Right lung (tissue), 5 donors: ENCODE results near the gene OPHN1. TPM values are rescaled to one million over a fixed set of nuclear protein-coding genes. Genes with fewer than 3 reads are reported as not detected.

ENCODE experiments used
- DNase-seq, 2 donors: peaks; one replicate each; pipeline ENCODE4 v3.0.0-alpha.2; 2013
- polyA plus RNA-seq, 5 donors: library from polyadenylated mRNA; unstranded; fragments of 120-200 nt; gene quantifications; one replicate each; pipeline versions ENCODE4 v1.2.1 to v1.2.3, GENCODE V29; 2013; ENCODE audit warnings: inconsistent platforms in 1 of 5, low replicate concordance in 1 of 5; ENCODE audit not compliant: insufficient read length in 5 of 5, insufficient read depth in 1 of 5

OPHN1 gene
- polyA plus RNA-seq, 5 donors = 7.3 to 11.5 (median 10.1) TPM

DNA sequence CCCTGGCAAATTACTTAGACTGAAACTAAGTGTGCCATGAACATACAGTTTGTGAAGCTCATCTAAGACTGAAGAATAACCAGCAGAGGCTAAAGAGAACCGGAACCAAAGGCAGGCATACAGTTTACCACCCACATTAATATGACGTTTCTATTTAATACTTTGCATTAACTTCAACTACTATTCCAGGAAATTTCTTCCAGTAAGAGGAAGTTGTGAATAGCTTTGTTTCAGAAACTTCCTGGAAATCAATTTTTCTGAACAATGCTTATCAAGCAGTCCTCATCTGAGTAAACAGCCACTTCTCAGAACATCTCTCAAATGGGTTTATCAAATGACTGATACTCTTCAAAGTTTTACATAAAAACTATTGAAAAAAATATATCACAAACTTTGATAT lies 252.7 kb downstream of the OPHN1 start:
- no peak for DNase-seq

DNA sequence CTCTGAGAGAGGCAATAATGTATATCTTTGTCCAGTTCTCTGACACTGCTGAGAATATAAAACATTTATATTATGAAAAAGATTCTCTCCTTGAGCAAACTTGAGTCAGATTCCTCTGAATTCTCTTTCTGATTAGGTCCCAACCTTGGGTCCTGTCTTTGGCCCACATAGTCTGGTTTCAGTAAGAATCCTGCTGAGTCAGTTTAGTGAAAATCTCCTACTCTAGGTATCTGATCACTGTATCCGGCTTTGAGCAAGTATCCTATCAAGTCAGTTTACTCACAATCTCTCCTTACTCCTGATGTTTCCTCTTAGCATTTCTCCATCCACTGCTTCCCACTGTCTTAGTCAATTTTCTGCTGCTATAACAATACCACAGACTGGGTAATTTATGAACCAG lies 253.9 kb downstream of the OPHN1 start:
- no peak for DNase-seq

DNA sequence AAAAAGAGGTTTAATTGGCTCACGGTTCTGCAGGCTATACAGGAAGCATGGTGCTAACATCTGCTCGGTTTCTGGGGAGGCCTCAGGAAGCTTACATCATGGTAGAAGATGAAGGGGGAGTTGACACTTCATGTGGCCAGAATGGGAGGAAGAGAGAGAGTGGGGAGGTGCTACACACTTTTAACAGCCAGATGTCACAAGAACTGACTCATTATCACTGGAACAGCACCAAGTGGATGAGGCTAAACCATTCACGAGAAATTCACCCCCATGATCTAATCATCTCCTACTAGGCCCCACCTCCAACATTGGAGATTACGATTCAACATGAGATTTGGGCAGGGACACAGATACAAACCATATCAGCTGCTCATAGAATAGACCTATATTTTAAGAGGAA lies 255.8 kb downstream of the OPHN1 start:
- DNase-seq = no peak

DNA sequence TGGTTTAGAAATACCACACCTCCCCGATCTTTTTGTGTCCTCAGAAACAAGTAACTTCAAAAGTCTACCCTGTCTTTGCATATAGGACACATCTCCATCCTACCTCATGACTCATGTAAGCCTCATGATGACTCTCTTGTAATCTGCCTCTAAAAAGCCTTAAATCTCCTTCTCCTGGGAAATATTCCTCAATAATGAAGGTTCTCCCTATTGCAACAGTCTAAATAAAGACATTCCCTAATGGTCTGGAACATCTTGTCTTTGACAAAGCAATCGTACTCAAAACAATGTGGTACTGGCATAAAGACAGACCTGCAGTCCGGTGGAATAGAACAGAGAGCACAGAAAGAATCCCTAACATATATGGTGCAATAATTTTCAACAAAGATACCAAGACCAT lies 257.7 kb downstream of the OPHN1 start:
- DNase-seq = no peak

DNA sequence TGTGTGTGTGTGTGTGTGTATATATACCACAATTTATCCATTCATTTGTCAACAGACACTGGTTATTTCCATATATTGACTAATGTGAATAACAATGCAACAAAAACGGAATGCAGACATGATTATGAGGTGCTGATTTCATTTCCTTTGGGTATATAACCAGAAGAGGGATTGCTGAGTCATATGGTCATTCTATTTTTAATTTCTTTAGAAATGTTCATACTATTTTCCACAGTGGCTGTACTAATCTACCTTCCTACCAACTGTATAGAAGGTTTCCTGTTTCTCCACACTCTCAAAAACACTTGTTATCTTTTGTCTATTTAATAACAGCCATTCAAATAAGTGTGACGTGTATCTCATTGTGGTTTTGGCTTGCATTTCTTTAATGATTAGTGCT lies 269.9 kb downstream of the OPHN1 start:
- no peak for DNase-seq

DNA sequence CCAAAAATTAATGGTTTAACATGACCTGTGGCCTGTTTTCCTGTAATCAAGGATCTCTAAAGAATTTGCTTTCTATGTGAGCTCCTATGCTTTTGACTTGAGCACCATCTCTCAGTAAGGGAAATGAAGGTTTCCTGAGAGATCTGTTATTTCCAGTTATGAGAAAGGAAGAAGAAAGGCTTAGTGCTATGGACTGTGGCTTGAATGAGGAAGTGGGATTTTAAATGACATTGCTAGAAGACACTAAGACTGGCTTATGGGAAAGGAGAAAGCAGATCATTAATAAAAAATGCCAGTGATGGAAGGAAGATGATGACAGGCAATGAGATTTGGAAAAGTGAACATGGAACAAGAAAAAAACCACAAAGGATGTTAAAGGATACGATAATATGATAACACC lies 285.4 kb downstream of the OPHN1 start:
- no peak for DNase-seq

DNA sequence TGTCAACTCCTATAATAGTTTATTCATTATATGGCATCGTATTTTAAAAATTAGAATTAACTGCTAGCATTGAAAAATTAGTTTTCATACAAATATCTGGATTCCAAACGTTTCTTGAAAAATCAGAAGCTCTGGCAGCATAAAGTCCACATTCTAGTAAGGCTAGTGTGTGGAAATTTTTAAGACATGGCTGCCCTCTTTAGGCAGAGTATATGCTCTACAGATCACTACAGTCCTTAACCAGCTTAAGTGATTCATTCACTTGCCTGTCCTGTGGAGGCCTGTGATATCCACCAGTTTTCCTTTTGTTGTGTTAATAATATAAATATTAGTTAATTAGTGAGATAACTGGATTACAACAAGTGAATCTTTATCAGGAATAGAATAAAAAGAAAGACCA lies 287.2 kb downstream of the OPHN1 start:
- DNase-seq = peak in 1 of 2 donors; percentile 18

DNA sequence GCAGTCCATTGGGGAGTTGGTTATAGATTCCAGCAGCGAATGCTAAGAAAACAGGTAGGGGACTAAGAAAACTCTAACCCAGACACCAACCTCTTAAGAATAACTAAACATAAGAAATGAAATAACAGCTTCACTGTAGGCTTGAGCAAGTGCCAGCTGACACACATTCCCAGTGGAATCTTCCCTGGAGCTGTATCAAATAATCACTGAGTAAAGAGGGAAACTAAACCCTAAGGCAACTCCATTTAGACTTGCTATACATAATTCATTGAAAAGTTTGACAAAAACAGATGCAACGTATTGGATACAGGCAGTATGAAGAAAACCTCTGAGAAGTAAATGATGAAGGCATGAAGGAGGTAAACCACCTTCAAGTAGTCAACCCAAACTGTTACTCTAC lies 293.5 kb downstream of the OPHN1 start:
- no peak for DNase-seq

DNA sequence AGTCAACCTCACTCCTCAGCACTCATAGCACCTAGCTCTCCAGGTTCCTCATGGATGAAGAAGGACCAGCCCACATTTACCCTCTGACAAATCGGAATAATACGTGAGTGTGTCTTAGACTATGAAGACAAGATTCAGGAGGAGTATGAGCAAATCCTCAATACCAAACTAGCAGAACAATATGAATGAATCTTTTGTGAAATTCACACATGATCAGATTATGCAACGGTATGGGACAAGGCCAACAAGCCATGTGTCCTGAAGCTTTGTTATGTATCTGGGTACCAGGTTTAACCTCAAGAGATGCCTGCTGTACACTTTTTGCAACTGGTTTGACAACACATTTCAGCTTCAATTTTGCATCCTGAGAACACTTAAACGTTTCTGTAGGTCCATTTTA lies 300.1 kb downstream of the OPHN1 start:
- no peak for DNase-seq

DNA sequence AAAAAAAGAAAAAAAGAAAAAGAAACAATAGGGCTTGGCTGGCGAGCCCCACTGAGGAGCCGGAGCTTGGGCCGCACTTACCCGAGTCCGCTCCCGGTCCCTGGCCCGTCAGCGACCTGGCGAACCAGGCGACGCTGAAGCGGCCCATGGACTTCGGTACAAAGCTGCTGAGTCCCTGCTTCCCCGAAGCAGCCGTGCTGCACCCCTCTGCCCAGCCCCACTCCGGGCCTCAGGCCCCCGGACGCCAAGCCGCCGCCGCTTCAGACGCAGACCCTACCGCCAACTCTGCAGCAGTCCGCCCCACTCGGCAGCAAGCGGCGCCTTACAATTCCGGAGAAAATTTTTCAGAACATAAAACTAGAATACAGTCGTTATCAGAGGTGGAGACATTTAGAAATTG lies 300.5 kb downstream of the OPHN1 start:
- no peak for DNase-seq

DNA sequence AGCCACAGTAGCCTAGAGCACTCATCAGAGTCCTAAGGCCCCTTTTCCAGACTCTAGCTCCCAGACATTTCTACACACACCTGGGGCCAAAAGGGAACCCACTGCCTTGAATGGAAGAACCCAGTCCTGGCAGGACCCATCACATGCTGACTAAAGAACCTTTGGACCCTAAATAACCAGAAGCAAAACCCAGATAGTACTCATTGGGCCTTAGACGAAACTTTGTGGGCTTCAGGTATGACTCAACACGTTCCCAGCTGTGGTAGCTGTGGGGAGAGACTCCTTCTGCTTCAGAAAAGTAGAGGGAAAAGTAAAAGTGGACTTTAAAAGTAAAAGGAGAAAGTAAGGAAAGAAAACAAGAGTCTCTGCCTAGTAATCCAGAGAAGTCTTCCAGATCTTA lies 311.5 kb downstream of the OPHN1 start:
- DNase-seq = no peak

DNA sequence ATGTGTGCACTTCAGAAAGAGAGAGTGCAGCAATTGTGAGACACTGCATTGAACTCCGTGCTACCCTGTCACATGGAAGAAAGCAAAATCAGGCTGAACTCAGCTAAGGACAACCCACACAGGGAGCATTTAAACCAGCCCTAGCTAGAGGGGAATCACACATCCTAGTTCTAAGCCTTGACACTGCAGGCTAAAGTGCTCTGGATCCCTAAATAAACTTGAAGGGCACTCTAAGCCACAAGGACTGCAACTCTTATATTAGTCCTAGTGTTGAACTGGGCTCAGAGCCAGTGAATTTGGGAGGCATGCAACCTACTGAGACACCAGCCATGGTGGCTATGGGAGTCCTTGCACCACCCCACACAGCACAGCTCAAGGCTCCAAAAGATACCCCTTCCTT lies 311.9 kb downstream of the OPHN1 start:
- no peak for DNase-seq

DNA sequence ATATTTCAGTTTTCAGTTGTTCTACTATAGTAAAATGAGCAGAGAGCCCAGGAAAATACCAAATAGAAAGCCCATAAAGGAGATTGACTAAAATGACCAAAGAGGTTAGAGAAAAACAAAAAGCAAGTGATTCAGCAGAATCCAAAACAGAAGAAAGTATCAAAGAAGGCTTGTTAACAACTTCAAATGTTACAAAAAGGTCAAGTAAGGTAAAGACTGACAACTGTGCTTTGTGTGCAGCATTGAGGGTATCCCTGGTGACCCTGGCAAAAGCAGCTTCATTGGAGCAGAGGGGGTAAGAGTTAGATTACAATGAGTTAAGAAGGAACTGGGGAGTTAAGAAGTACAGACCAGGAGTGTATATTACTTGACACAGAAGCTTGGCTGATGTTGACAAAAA lies 317.9 kb downstream of the OPHN1 start:
- no peak for DNase-seq

DNA sequence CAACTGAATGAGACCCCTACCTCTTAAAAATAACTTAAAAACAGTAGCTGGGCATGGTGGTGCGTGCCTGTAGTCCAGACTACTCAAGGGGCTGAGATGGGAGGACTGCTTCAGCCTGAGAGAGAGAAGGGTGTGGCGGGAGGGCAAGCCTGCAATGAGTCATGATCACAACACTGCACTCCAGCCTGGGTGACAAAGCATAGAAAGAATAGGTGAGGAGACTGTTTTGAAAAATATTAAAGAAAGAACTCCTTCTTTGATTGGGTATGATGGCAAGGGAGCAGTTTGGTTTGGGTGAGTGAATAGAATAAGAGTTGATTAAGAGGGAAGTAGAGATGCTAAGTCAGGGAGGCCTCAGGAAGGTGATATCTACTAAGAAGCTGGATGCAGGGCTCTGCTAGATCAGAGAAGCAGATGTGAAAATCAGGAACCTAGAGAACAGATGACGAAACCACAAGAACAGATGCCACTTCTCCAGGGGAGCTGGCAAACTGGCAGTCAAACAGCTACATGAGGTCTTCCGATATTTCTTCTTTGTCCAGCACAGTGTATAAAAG lies 318.6 kb downstream of the OPHN1 start:
- DNase-seq = no peak

DNA sequence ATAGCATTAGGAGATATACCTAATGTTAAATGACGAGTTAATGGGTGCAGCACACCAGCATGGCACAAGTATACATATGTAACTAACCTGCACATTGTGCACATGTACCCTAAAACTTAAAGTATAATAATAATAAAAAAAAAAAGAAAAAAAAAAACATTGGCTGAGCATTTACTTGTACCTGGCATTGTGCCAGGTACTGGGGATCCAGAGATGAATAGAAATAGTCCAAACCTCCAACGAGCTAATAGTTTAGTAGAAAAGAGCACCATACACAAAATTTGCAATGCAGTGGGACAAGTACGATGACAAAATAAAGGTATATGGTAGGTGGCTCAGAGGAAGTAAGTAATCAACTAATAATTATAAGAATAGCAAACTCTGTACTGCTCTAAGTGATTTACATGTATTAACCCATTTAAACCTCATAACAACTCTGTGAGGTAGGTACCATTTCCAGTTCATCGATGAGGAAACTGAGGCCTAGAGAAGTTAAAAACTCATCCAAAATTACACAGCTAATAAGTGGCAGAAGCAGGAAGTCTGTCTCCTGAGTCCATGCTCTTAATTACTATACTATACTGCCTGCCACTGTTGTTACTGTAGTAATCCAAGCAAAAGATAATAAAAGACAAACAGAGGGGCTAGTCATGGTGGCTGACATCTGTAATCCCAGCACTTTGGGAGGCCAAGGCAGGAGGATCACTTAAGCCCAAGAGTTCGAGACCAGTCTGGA lies 319.3 kb downstream of the OPHN1 start:
- no peak for DNase-seq

DNA sequence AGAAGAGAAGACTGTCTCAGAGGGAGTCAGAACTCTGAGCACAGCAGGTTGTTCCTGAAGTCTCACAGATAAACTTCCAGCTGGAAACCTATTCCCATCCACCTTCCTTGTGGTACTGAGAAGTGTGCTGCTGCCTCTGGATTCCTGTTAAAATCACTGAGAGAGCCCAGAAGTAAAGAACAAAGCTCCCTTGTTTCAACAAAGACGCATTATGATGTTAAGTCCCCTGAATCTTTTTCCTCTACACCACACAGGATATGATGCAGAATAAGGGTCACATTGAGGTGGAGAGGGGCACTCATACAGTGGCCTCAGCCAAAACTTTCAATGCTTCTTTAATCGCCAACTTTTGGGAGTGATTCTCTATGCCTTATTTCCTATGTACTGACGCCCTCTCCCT lies 321.0 kb downstream of the OPHN1 start:
- DNase-seq = no peak

DNA sequence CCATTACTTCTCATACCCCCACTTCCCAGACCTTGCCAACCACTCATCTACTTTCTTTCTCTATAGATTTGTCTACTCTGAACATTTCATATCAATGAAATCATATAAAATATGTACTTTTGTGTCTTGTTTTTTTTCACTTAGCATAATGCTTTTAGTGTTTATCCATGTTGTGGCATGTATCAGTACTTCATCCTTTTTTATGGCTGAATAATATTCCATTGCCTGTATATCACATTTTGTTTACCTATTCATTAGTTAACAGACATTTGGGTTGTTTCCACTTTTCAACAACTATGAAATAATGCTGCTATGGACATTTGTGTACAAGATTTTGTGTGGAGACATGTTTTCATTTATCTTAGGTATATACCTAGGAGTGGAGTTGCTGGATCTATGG lies 324.1 kb downstream of the OPHN1 start:
- no peak for DNase-seq

DNA sequence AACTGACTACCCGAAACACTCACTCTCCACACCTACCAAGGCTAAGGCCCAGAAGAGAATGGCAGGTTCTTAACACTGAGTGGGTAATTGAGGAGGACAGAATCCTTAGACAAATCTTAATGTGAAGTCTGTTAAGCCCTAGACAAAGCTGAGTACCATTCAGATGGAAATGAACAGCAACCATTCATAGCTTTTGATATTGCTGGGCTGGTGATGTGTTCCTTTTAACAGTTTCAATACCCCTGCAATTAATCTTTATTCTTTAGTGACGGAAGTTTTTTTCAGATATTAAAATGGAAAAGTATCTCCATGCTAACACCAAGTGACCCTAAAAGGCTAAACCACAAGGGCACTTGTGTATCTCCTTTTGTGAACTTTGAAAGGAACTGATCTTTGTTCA lies 334.9 kb downstream of the OPHN1 start:
- DNase-seq = no peak

DNA sequence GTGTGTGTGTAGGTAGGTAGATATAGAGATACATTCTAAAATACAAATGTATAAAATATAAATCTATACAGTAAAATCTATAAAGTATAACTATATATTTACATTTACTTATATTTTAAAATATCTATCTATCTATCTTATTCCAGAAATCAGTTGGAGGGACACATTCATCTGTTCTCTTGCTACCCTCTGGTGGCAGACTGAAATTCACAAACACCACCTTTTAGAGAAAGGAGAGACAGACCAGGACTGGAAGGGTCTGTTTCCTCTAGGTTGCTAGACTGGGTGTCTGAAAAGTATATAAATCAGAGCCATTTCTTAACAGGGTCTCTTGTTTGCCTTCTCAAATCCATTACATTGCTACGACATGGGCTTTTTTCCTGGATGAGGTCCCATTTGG lies 343.0 kb downstream of the OPHN1 start:
- DNase-seq = no peak

DNA sequence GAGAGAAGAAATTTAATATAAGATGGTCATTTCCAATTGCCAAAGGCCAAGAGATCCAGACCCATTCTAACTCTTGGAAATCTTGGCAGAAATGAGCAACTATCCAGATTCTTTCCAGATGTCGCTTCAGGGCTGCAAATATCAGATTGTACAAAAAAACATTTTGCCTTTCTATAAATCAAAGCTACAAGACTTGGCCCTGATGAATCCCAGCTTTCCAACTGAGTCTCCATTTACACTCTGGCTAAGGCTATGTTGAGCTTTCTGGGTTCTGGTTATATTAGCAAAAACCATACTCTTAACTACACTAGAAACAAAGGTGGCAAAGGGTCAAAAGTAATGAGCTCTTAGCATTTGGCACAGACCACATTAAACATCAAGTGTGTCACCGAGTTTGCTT lies 345.8 kb downstream of the OPHN1 start:
- DNase-seq = peak in 1 of 2 donors; percentile 18

DNA sequence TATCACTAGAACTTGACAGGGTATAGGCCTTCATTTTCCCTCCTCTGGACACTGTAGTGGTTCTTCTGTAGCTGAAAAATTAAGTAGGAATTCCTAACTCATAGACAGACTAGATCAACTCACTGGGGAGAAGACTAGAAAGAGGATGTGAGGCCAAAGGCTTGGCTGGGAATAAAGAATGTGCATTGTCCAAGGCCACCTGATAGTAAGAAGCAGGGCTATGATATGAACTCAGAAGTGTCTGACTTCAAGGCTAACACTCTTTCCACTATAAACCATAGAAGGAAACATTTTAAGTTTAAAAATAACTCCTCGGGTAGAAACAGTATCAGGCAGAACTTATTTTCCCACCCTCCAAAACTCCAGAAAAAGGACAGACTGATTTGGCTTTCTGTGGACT lies 346.6 kb downstream of the OPHN1 start:
- no peak for DNase-seq

DNA sequence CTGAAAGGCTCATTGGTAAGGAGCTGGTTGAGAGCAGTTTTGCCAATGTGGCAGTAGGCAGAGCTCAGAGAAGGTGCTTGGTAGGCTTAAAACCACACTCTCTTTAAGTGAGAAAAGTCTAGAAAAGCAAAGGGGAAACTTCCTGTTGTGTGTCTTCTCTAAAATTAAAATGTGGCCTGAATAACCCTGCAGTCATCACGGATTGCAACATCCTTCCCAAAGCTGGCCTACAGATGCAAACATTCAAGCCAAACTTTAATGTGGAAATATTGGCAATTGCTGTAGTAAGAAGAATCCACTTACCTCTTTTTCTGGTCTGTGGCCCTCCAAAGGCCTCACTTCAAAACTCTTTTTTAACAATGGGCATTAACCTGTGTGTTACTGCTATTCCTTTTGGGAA lies 348.5 kb downstream of the OPHN1 start:
- peak; percentile 46 to 60 for DNase-seq

DNA sequence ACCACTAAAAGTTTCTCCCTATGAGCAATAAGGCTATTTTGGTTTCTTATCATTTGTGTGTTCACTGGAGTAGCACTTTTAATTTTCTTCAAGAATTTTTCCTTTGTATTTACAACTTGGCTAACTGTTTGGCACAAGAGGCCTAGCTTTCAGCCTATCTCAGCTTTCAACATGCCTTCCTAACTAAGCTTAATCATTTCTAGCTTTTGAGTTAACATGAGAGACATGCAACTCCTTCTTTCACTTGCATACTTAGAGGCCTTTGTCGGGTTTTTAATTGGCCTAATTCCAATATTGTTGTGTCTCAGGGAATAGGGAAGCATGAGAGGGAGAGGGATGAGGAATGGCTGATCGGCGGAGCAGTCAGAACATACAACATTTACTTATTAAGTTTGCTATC lies 349.8 kb downstream of the OPHN1 start:
- peak; percentile 14 to 17 for DNase-seq

DNA sequence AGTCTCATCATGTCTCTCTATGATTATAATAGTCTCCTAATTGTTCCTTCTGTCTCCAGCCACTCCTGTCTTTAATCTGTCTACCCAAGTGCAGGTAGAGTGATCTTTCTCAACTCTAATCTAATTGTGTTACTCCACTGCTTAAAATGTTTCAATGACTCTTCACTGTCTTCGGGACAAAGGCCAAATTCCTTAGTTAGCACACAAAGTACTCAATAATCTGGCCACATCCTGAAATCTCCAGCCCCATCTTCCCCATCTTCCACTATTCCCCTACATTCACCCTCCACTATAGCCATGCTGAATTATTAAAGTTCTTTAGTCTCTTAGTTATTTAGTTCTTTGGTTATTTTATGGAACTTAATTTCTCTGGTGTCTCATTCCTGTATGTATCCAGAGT lies 353.3 kb downstream of the OPHN1 start:
- DNase-seq = no peak
